ENCODE data around the gene TRNAU1AP.
"Not testable (repeated sequence)": the region's sequence is repeated elsewhere in the genome, so short reads cannot be mapped to it uniquely, and the experiment has no call there.

TRNAU1AP gene

DNA sequence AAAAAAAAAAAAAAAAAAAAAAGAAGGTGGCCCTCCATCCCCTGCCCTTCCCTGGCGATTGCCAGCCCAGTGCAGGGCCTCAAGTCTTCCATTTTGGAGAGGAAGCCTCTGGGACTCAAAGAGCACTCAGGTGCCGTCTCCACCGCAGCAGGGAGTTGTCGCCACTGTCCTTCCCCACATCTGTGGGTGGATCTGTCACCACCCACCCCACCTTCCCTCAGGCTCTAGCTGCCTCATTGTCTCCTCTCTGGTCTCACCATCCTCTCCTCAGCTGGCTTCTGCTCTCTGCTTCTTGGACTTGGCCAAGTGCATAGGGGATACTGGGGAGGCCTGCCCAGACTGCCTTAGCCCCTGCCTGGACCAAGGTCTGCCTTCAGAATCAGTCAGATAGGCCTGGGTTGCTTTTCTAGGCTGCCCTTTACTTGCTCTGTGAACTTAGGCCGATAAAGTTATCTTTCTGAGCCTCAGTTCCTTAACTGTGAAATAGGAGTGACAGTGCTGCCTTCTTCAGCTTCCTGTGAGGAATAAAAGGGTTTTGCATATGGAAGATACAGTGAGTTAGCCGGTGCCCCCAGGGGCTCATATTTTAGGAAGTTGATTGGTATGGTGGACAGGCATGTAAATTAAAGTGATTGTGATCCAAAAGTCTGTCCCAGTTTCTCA lies 31.3 kb upstream of the TRNAU1AP start:
- in situ Hi-C loops (cut with MboI; ENCODE audit: low sequenced_read_pairs): no loop called here

DNA sequence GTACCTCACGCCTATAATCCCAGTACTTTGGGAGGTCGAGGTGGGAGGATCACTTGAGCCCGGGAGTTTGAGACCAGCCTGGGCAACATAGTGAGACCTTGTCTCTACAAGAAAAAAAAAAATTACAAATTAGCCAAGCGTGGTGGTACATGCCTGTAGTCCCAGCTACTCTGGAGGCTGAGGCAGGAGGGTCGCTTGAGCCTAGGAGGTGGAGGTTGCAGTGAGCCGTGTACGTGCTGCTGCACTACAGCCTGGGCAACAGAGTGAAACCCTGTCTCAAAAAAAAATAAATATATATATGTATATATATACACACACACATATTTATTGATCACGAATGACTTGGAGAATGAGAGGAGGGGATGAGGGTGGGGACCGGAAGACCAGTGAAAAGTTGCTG lies 30.3 kb upstream of the TRNAU1AP start:
- in situ Hi-C loops (cut with MboI; ENCODE audit: low sequenced_read_pairs): not testable (repeated sequence)

DNA sequence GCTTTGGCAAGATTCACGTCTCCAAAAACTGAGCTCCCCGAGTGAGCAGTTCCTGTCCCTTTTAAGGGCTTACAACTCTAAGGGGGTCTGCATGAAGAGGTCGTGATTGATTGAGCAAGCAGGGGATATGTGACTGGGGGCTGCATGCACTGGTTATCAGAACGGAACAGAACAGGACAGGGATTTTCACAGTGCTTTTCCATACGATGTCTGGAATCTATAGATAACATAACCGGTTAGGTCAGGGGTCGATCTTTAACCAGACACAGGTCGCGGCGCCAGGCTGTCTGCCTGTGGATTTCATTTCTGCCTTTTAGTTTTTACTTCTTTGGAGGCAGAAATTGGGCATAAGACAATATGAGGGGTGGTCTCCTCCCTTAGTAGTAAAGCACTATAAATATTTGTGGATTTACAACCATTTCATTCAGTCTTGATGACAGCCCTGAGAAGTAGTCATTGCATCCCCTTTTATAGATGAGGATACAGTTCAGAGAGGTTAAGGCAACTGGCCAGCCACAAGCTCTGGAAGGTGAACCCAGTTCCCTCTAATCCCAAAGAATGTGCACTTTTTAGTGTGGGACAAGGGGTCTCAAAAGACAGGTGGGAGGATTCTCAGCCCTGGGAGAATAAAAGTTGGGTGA lies 27.8 kb upstream of the TRNAU1AP start:
- in situ Hi-C loops (cut with MboI; ENCODE audit: low sequenced_read_pairs): not testable (repeated sequence)

DNA sequence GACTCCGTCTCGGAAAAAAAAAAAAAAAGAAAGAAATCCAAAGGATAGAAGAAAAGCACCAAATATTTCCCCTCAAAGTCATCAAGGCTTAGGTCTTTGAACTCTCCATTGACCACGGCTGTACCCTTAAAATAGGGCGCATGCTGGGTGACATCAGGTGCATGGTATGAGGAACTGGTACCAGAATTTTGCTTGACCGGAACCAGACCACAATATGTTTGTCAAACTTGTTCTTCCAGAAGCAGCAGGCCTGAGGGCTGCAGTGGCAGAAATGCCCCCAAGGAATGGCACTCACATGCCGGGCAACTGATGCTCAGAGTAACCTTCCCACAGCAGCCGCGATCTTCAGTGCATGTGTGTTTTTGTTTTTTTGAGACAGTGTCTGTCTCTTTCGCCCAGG lies 26.0 kb upstream of the TRNAU1AP start:
- in situ Hi-C loops (cut with MboI; ENCODE audit: low sequenced_read_pairs): no loop called here

DNA sequence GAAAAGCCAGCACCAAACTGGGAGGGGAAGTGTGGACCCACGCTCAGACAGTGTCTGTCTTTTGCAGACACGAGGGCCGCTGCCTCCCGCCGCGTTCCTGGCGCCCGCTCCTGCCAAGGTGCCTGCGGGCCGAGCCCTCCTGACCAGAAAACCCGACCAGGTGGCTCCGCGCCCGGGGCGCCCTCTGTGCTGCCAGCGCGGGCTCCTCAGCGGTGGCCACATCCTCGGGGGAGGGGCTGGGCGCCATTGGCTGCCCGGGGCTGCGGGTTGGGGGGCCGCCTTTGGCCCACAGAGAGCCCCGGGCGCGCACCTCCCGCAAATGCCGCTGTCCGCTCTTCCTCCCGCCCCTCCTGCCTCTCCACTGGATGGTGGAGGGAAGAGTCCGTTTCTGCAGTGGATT lies 22.4 kb upstream of the TRNAU1AP start:
- in situ Hi-C loops (cut with MboI; ENCODE audit: low sequenced_read_pairs): no loop called here

DNA sequence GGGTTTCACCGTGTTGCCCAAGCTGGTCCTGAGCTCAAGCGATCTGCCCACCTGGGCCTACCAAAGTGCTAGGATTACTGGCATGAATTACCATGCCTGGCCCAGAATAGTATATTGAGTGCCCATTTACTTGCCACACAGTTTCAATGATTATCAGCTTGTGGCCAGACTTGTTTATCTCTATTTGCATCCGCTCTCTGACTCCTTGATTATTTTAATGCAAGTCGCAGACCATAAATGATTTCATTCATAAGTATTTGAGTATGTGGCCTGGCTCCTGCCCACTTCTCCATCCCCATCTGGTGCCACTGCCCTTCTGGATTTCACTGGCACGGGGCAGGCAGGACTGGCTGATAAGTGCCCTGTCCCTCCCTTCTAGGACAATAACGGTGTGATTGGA lies 18.2 kb upstream of the TRNAU1AP start:
- in situ Hi-C loops (cut with MboI; ENCODE audit: low sequenced_read_pairs): no loop called here

DNA sequence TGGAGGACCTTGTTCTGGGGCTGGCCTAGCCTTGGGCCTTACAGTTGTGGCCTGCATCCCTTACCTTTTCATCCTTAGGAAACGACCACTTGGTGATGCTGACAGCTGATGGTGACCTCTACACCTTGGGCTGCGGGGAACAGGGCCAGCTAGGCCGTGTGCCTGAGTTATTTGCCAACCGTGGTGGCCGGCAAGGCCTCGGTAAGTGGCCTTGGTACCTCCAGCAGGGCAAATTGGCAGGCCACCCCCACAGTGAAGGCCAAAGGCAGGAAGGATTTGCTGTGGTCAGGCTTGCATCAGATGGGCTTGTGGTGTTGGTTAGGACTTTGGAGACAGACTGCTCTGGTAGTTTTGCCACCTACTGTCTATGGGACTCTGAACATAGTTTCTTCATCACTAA lies 17.7 kb upstream of the TRNAU1AP start:
- in situ Hi-C loops (cut with MboI; ENCODE audit: low sequenced_read_pairs): no loop called here

DNA sequence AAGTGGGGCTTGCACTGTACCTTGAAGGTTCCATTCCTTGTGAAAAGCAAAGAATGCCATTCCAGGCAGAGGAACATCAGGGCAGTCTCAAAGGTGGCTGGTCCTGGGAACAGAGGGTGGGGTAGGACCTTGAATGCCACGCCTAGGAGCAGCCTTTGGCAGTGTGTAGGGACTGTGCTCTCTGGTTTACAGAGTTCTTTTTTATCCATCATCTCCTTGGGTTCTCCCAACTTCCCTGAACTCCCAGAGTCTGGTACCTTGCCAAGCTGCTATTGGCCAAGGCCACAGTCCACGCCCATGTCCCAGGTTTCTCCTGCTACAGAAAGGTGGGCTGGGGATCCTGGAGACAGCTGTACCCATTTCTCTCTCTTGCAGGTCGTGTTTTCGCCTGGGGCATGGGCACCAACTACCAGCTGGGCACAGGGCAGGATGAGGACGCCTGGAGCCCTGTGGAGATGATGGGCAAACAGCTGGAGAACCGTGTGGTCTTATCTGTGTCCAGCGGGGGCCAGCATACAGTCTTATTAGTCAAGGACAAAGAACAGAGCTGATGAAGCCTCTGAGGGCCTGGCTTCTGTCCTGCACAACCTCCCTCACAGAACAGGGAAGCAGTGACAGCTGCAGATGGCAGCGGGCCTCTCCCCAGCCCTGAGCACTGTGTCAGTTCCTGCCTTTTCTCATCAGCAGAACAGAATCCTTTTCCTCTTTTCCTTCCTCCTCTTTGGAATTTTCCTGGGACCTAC lies 15.3 kb upstream of the TRNAU1AP start:
- in situ Hi-C loops (cut with MboI; ENCODE audit: low sequenced_read_pairs): no loop called here

DNA sequence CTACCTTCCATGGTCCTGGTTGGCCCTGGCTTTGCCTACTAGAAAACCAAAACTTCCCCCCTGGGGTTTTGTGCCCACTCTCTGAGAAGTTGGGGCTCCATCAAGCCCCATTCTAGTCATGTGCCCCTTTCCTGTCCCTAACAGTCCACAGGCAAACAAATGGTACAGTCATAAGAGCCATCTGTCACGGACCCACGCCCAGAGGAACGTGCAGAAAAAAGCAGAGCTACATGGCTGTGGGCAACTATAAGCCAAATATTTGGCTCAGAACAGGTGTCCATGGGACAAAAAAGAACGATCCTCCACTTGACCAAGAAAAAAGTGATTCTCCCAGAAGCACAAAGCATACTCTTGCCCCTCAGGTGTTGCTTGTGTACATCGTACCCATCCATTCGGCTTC lies 14.6 kb upstream of the TRNAU1AP start:
- in situ Hi-C loops (cut with MboI; ENCODE audit: low sequenced_read_pairs): no loop called here

DNA sequence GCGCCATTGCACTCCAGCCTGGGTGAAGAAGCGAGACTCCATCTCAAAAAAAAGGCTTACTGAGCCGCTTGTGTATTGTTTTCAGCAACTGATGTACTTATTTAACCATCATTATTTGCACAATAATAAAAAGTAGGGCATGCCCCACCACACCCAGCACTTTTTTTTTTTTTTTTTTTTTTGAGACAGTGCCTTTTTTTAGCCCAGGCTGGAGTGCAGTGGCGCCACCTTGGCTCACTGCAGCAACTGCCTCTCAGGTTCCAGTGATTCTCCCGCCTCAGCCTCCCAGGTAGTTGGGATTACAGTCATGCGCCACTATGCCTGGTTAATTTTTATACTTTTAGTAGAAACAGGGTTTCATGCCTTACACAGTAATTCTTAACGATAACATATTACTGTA lies 12.2 kb upstream of the TRNAU1AP start:
- in situ Hi-C loops (cut with MboI; ENCODE audit: low sequenced_read_pairs): no loop called here

DNA sequence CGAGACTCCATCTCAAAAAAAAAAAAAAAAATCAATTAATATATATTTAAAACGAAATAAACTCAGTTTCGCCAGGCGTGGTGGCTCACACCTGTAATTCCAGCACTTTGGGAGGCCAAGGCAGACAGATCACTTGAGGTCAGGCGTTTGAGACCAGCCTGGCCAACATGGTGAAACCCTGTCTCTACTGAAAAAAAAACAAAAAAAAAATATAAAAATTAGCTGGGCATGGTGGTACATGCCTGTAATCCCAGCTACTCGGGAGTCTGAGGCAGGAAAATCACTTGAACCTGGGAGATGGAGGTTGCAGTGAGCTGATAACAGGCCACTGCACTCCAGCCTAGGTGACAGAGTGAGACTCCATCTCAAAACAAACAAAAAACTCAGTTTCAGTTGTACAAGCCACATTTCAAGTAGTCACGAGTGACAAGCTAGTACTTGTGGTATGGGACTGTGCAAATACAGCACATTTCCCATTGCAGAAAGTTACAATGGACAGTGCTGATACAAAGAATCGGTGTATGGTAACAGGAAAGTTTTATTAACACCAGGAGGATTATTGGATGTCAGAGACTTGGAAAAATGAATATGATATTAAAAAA lies 11.4 kb upstream of the TRNAU1AP start:
- in situ Hi-C loops (cut with MboI; ENCODE audit: low sequenced_read_pairs): not testable (repeated sequence)

DNA sequence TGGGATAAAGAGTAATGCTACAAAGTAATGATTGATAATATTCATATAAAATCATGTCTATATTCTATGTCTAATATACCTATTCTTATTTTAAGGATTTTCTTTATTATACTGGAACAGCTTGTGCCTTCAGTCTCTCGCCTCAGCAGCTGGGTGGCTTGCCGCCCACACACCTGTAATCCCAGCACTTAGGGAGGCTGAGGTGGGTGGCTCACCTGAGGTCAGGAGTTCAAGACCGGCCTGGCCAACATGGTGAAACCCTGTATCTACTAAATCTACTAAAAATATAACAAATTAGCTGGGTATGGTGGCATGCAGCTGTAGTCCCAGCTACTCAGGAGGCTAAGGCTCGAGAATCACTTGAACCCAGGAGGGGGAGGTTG lies 7.6 kb upstream of the TRNAU1AP start:
- in situ Hi-C loops (cut with MboI; ENCODE audit: low sequenced_read_pairs): no loop called here

DNA sequence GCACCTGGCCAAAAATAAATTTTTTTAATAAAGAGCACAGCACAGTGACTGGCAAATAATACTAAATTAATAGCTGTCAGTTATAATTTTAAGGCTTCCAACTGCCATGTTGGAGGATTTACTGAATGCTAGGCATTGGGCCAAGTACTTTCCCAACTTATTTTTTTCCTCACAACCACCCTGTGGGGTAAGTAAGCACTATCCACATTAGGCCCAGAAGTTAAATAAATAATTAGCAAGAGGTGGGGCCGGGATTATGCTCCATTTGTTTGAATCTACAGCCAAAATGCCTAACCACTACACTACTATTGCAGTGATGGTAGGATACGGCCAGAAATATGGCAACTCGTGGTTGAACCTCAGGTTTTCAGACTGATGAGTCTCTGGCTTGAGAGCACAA lies 4.6 kb upstream of the TRNAU1AP start:
- in situ Hi-C loops (cut with MboI; ENCODE audit: low sequenced_read_pairs): no loop called here

DNA sequence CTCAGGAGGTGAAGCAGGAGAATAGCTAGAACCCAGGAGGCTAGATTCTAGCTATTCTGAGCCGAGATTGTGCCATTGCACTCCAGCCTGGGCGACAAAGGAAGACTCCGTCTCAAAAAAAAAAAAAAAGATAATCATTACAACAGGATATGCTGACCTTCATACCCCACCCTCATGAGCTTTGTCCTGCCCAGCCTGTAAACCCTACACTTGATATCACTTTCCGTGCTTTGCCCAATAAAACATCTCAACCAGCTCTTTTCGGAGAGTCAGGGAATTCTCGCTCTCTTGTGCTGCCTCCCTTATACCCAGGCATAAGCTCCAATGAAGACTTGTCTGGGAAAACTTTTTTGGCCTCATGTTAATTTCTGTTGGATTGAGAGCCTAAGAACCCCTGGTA lies 1.5 kb upstream of the TRNAU1AP start:
- in situ Hi-C loops (cut with MboI; ENCODE audit: low sequenced_read_pairs): no loop called here

DNA sequence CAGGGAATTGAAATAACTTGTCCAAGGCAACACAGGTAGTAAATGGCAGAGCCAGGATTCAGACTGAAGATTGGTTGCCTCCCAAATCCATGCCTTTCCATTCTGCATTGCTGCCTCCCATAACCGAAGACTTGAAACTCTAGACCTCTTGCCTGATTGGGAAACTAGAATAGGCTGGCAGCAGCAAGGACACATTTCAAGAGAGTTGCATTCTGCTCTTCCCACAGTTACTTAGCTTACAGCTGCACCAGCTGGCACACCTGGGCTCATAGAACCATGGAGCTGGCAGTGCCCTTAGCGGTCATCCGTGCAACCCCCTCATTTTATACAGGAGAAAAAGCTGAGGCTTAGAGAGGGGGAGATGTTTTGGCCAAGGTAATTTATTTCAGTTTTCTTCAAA lies 8.0 kb downstream of the TRNAU1AP start:
- in situ Hi-C loops (cut with MboI; ENCODE audit: low sequenced_read_pairs): no loop called here

DNA sequence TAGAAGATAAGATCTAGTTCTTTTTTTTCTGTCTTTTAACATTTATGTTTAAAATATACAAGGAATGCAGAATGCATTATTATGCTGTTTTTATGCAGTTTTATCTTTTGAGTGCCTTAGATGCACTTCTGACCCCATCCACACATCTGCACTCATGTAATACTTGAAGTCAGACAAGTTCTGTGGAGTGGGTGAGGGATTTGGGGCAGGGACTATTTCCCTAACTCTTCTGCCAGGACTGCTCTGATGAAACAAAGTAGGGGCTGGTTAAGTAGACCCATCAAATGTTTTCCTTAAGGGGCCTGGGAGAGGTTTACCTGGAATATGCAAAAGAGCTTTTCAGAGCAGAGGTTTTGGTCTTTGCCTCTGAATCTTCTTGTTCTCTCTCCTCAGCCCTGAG lies 11.4 kb downstream of the TRNAU1AP start:
- in situ Hi-C loops (cut with MboI; ENCODE audit: low sequenced_read_pairs): no loop called here

DNA sequence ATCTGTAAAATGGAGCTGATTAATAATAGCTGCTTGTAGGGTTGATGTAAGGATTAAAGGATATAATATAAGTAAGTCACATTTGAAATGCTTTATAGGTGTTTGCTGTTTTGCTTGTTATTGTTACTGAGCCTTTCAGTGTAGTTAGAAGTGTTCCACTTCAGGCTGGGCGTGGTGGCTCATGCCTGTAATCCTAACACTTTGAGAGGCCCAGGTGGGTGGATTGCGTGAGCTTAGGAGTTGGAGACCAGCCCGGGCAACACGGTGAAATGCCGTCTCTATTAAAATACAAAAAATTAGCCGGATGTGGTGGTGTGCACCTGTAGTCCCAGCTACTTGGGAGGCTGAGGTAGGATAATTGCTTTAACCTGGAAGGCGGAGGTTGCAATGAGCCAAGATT lies 12.2 kb downstream of the TRNAU1AP start:
- in situ Hi-C loops (cut with MboI; ENCODE audit: low sequenced_read_pairs): no loop called here

DNA sequence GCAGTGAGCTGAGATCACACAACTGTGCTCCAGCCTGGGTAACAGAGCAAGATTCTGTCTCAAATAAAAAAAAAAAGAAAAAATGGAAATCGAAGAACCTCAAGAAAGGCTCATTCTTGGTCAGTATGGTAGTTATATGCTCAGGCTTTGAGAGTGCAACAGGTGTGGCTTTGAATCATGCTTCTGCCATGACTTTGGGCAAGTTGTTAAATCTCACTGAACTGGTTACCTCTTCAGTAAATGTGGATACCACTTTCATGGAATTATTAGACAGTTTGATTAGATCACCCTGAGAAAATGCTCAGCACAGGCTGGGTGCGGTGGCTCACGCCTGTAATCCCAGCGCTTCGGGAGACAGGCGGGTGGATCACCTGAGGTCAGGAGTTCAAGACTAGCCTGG lies 12.8 kb downstream of the TRNAU1AP start:
- in situ Hi-C loops (cut with MboI; ENCODE audit: low sequenced_read_pairs): no loop called here

DNA sequence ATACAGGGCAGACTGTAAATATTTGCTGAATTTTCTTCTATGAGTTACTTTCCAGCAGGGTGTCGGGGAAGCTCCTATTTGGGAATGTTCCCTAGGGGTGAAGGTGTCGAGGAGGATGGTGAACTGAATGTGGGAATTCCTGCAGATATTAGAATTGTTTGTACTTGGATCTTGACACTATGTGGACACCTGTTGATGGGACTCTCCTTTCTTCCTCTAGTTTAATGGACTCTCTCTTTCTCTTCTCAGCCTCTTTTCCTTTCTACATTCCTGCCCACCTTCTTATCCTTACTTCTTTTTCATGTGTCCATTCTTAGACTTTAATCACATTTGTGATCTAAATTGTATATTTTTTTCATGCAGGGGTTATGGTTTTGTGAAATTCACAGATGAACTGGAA lies 14.0 kb downstream of the TRNAU1AP start:
- in situ Hi-C loops (cut with MboI; ENCODE audit: low sequenced_read_pairs): no loop called here

DNA sequence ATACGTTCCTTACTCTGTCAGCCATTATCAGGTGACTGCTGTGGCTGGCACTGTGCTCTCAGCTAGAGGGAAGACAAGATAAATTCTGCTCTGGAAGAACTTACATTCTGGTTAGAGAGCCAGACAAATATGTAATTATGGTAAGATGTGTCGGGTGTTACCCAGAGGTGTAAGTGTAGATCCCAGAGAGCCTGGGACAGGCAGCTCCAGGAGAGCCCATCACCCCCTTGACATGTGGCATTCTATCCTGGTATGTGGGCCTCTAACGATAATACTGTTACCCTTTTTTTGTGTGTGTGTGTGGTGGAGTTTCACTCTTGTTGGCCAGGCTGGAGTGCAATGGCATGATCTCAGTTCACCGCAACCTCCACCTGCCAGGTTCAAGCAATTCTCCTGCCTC lies 19.0 kb downstream of the TRNAU1AP start:
- in situ Hi-C loops (cut with MboI; ENCODE audit: low sequenced_read_pairs): no loop called here

DNA sequence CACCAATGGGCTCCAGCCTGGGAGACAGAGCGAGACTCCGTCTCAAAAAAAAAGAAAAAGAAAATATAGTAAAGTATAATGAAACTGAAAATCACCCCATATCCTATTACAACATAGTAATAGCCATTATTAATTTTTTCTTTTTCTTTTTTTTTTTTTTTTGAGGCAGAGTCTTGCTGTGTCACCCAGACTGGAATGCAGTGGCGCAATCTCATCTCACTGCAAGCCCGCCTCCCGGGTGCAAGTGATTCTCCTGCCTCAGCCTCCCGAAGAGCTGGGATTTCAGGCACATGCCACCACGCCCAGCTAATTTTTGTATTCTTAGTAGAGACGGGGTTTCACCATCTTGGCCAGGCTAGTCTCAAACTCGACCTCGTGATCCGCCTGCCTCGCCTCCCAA lies 20.0 kb downstream of the TRNAU1AP start:
- in situ Hi-C loops (cut with MboI; ENCODE audit: low sequenced_read_pairs): not testable (repeated sequence)

DNA sequence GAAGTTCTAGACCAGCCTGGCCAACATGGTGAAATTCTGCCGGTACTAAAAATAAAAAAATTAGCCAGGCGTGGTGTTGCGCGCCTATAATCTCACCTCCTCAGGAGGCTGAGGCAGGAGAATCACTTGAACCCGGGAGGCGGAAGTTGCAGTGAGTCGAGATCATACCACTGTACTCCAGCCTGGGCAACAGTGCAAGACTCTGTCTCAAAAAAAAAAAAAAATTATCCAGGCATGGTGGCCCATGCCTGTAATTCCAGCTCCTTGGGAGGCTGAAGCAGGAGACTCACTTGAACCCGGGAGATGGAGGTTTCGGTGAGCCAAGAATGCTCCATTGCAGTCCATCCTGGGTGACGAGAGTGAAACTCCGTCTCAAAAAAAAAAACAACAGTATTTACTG lies 20.7 kb downstream of the TRNAU1AP start:
- in situ Hi-C loops (cut with MboI; ENCODE audit: low sequenced_read_pairs): no loop called here
